ENCODE results near the gene RCL1.

DNA sequence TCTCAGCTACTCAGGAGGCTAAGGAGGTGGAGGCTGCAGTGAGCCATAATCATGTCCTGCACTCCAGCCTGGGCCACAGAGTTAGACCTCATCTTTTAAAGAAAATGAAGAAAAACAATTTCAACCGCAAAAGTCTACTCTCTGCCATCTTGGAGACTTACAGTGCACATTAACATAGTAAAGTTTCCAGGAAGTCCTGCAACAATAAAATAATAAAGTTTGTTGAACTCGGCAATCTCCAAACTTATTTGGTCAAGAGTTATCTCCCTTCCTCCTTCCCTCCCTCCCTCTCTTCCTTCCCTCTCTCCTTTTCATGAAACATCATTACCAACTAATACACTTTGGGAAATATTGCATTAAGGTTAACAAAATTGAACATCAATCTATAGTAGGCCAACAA is 98.2 kb downstream of the RCL1 start:
- TF ChIP-seq, protein P1, sequence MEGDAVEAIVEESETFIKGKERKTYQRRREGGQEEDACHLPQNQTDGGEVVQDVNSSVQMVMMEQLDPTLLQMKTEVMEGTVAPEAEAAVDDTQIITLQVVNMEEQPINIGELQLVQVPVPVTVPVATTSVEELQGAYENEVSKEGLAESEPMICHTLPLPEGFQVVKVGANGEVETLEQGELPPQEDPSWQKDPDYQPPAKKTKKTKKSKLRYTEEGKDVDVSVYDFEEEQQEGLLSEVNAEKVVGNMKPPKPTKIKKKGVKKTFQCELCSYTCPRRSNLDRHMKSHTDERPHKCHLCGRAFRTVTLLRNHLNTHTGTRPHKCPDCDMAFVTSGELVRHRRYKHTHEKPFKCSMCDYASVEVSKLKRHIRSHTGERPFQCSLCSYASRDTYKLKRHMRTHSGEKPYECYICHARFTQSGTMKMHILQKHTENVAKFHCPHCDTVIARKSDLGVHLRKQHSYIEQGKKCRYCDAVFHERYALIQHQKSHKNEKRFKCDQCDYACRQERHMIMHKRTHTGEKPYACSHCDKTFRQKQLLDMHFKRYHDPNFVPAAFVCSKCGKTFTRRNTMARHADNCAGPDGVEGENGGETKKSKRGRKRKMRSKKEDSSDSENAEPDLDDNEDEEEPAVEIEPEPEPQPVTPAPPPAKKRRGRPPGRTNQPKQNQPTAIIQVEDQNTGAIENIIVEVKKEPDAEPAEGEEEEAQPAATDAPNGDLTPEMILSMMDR (optimal IDR thresholded peaks at IDR 0.05 in 1 of 3, IDR thresholded peaks at IDR 0.05 in 1 of 3, conservative IDR thresholded peaks at IDR 0.05 in 1 of 3; ENCODE audit: extremely low read depth in 1 of 3, insufficient read depth in 2 of 3, low read length in 3 of 3): no peak
- TF ChIP-seq EZH2 (IDR thresholded peaks at IDR 0.05; ENCODE audit: low read length): no peak
